ENCODE results near the gene VPS9D1. TPM values are rescaled to one million over a fixed set of nuclear protein-coding genes. Genes with fewer than 3 reads are reported as not detected.

Gene VPS9D1
- total and polyA plus RNA-seq, 10 of the 15 experiments (the other 5 are each of a cell fraction or from before 2014, with no cell fraction given) = 0.65 to 4.2 (median 1.1) TPM

- ChIA-PET CTCF (interaction anchor here (1.5 kb wide), 1 partner anchor 8 kb away, joined by 3 read pairs; no protein-coding TSS in a partner anchor), POLR2A (no interaction called here), SMC1A (ENCODE audit: uncharacterized antibody, unreplicated experiment) (no interaction called here), RAD21 (ENCODE audit: unreplicated experiment) (no interaction called here)
- 97% methylated on average over 7 of the region's 9 CpGs for WGBS (ENCODE audit: insufficient coverage, insufficient replicate concordance, low lambda C conversion rate, missing lambda C conversion rate)
- no peak overlapping the region for H3K4me2 ChIP-seq (ENCODE audit: control insufficient read depth, insufficient read depth)
- no peak overlapping the region for H3K27ac ChIP-seq (ENCODE audit: control insufficient read depth, insufficient read depth)
- peaks cover 24 to 27% of the 10 kb centered on the region in 2 experiments for H3K36me3 ChIP-seq (ENCODE audit: control insufficient read depth in 2 of 2, insufficient read depth in 2 of 2, low read length in 1 of 2)
- H3K4me3 ChIP-seq = no peak overlapping the region
- TF ChIP-seq POLR2AphosphoS2 (IDR thresholded peaks at IDR 0.05; ENCODE audit: low read depth, low read length) (no peak), STAT3 (IDR thresholded peaks at IDR 0.05; ENCODE audit: low read depth, low read length) (no peak), MYC (IDR thresholded peaks at IDR 0.05; ENCODE audit: insufficient read depth, insufficient read length, insufficient replicate concordance, low read length, severe bottlenecking) (no peak), ATF2 (IDR thresholded peaks at IDR 0.05; ENCODE audit: low read length) (no peak), CEBPB (IDR thresholded peaks at IDR 0.05; ENCODE audit: borderline replicate concordance in 1 of 2, low read depth in 2 of 2, low read length in 2 of 2) (no peak), NRF1 (conservative IDR thresholded peaks at IDR 0.05; ENCODE audit: low read depth, low read length) (no peak), ATF7 (IDR thresholded peaks at IDR 0.05; ENCODE audit: low read depth) (no peak), RB1 (IDR thresholded peaks at IDR 0.05; ENCODE audit: borderline replicate concordance) (no peak), TBL1XR1 (IDR thresholded peaks at IDR 0.05; ENCODE audit: low read depth, low read length) (no peak), CREB1 (IDR thresholded peaks at IDR 0.05; ENCODE audit: low read depth) (no peak), DPF2 (IDR thresholded peaks at IDR 0.05) (no peak), IRF4 (IDR thresholded peaks at IDR 0.05; ENCODE audit: low read depth, low read length) (no peak), POLR2A (IDR thresholded peaks at IDR 0.05; ENCODE audit: low read depth, low read length) (no peak; the same call in 1 of the 2 replicates), MYB (IDR thresholded peaks at IDR 0.05; ENCODE audit: borderline replicate concordance, low read depth, low read length) (no peak)
- TF ChIP-seq, protein P1, sequence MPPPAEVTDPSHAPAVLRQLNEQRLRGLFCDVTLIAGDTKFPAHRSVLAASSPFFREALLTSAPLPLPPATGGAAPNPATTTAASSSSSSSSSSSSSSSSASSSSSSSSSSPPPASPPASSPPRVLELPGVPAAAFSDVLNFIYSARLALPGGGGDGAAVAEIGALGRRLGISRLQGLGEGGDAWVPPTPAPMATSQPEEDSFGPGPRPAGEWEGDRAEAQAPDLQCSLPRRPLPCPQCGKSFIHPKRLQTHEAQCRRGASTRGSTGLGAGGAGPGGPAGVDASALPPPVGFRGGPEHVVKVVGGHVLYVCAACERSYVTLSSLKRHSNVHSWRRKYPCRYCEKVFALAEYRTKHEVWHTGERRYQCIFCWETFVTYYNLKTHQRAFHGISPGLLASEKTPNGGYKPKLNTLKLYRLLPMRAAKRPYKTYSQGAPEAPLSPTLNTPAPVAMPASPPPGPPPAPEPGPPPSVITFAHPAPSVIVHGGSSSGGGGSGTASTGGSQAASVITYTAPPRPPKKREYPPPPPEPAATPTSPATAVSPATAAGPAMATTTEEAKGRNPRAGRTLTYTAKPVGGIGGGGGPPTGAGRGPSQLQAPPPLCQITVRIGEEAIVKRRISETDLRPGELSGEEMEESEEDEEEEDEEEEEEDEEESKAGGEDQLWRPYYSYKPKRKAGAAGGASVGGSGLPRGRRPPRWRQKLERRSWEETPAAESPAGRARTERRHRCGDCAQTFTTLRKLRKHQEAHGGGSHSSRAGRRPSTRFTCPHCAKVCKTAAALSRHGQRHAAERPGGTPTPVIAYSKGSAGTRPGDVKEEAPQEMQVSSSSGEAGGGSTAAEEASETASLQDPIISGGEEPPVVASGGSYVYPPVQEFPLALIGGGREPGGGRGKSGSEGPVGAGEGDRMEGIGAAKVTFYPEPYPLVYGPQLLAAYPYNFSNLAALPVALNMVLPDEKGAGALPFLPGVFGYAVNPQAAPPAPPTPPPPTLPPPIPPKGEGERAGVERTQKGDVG (CRISPR knock-in tag; IDR thresholded peaks at IDR 0.05) = no peak
- TF ChIP-seq, protein P2, sequence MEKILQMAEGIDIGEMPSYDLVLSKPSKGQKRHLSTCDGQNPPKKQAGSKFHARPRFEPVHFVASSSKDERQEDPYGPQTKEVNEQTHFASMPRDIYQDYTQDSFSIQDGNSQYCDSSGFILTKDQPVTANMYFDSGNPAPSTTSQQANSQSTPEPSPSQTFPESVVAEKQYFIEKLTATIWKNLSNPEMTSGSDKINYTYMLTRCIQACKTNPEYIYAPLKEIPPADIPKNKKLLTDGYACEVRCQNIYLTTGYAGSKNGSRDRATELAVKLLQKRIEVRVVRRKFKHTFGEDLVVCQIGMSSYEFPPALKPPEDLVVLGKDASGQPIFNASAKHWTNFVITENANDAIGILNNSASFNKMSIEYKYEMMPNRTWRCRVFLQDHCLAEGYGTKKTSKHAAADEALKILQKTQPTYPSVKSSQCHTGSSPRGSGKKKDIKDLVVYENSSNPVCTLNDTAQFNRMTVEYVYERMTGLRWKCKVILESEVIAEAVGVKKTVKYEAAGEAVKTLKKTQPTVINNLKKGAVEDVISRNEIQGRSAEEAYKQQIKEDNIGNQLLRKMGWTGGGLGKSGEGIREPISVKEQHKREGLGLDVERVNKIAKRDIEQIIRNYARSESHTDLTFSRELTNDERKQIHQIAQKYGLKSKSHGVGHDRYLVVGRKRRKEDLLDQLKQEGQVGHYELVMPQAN (conservative IDR thresholded peaks at IDR 0.05) = no peak
- TF ChIP-seq, protein P3, sequence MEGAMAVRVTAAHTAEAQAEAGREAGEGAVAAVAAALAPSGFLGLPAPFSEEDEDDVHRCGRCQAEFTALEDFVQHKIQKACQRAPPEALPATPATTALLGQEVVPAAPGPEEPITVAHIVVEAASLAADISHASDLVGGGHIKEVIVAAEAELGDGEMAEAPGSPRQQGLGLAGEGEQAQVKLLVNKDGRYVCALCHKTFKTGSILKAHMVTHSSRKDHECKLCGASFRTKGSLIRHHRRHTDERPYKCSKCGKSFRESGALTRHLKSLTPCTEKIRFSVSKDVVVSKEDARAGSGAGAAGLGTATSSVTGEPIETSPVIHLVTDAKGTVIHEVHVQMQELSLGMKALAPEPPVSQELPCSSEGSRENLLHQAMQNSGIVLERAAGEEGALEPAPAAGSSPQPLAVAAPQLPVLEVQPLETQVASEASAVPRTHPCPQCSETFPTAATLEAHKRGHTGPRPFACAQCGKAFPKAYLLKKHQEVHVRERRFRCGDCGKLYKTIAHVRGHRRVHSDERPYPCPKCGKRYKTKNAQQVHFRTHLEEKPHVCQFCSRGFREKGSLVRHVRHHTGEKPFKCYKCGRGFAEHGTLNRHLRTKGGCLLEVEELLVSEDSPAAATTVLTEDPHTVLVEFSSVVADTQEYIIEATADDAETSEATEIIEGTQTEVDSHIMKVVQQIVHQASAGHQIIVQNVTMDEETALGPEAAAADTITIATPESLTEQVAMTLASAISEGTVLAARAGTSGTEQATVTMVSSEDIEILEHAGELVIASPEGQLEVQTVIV (IDR thresholded peaks at IDR 0.05; ENCODE audit: borderline replicate concordance, partially characterized antibody) = no peak
- H3K4me1 ChIP-seq (ENCODE audit: control insufficient read depth, insufficient read depth, low read length) = peaks cover 3% of the 10 kb centered on the region; the same call in 1 of the 2 replicates
- ATAC-seq (no peak), FAIRE-seq (no peak), DNase-seq (ENCODE audit: low read depth, low spot score) (no peak)
- H3K9me3 ChIP-seq (replicated peaks; ENCODE audit: control insufficient read depth, insufficient read depth, low read length) = no peaks in the 10 kb centered on the region; the same call in 2 of the 3 replicates
- no peaks in the 10 kb centered on the region for H3K79me2 ChIP-seq (ENCODE audit: control insufficient read depth, insufficient read depth, low read length)
- intact Hi-C loops (cut with micrococcal nuclease; ENCODE audit: unreplicated experiment) = no loop called here
- no peaks in the 10 kb centered on the region for H3K27me3 ChIP-seq (replicated peaks in 1 of 2; ENCODE audit: control insufficient read depth in 2 of 2, insufficient read depth in 2 of 2, low read length in 1 of 2)
- H2AFZ ChIP-seq (ENCODE audit: control insufficient read depth, low read depth, low read length) = no peak overlapping the region
- BruUV-seq (replicated peaks) = no TSS peak
- H4K20me1 ChIP-seq (ENCODE audit: control insufficient read depth, insufficient read depth) = no peaks in the 10 kb centered on the region
- H3K9ac ChIP-seq (ENCODE audit: control insufficient read depth, insufficient read depth, low read length) = no peak overlapping the region
- in situ Hi-C loops (cut with MboI) = no loop called here
These were observed 12.2 kb upstream of the VPS9D1 start for GRCh38 chr16:89732918-89733242.

All from GM12878 (cell line).